RWPE2 (cell line): ENCODE measurements around the gene CDK5RAP3.

Source experiments
- ATAC-seq: fragments of 200-7000 bp; cut with Tn5 transposase; 3 replicates; pipeline ENCODE4 v1.9.1; 2021; ENCODE audit warnings: low read depth
- DNase-seq: peaks from one replicate; pipeline ENCODE4 v3.0.0-alpha.2; 2020; ENCODE audit warnings: low spot score
- H3K27ac ChIP-seq: fragments of 450-650 bp; 2 replicates; pipeline ENCODE4 v1.5.1; 2017; ENCODE audit warnings: mild to moderate bottlenecking; ENCODE audit not compliant: poor library complexity, severe bottlenecking
- H3K27me3 ChIP-seq: fragments of 250-450 bp; sonication (Bioruptor Pico); 2 replicates; pipeline ENCODE4 v1.5.1; 2021; ENCODE audit warnings: mild to moderate bottlenecking, moderate library complexity; ENCODE audit not compliant: insufficient read depth, poor library complexity, severe bottlenecking
- H3K36me3 ChIP-seq: fragments of 250-450 bp; sonication (Bioruptor Pico); 2 replicates; pipeline ENCODE4 v1.5.1; 2020; ENCODE audit warnings: low read depth, mild to moderate bottlenecking, moderate library complexity
- H3K4me1 ChIP-seq: fragments of 250-450 bp; sonication (Bioruptor Pico); 2 replicates; pipeline ENCODE4 v1.5.1; 2021; ENCODE audit warnings: mild to moderate bottlenecking, moderate library complexity; ENCODE audit not compliant: insufficient read depth, poor library complexity, severe bottlenecking
- H3K4me3 ChIP-seq: fragments of 250-450 bp; sonication (Bioruptor Pico); 2 replicates; pipeline ENCODE4 v1.5.1; 2021; ENCODE audit warnings: mild to moderate bottlenecking, moderate library complexity; ENCODE audit not compliant: severe bottlenecking
- H3K9me3 ChIP-seq: fragments of 250-450 bp; sonication (Bioruptor Pico); 2 replicates; pipeline ENCODE4 v1.5.1; 2021; ENCODE audit warnings: mild to moderate bottlenecking, moderate library complexity; ENCODE audit not compliant: severe bottlenecking
- TF ChIP-seq, protein P1 (sequence below): fragments of 450-650 bp; IDR thresholded peaks from one replicate; pipeline ENCODE4 v1.5.1; 2017; ENCODE audit warnings: mild to moderate bottlenecking, moderate library complexity; ENCODE audit not compliant: poor library complexity, severe bottlenecking

CDK5RAP3 gene

DNA sequence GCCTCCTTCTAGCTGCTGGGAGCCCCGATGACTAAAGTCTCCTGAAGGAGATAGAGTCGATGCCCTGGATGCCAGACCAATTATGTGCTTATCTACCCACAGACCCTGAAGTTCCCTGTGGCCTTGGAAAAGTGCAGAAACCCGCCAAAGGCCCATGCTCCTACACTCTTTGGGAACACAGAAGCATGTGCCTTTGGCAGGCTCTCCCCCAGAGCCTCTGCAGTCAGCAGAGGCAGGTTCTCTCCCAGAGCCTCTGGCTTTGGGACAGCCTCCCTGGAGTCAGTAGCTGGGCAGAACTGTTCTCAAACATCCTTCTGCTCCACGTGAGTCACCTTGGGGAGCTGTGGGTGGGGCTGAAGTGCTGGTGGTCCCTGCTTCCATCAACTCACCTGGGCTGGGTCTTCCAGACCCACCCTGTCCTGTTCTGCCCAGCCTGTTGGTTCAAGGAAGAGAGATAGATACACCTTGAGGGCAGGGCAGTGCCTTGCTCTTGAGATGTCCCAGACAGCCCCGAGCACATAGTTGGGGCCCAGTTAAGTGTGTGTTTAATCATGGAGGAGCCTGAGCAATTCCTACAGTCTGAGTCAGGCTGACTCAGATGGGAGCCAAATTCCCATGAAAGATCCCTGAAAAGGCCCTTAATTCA, 3.2 kb upstream of the CDK5RAP3 start:
- peak overlapping the region; percentile 87 for H3K27ac ChIP-seq
- peak; percentile 69 for ATAC-seq
- H3K36me3 ChIP-seq = peaks cover under 1% of the 10 kb centered on the region; the same call in 1 of the 2 replicates
- peaks cover 21% of the 10 kb centered on the region for H3K4me1 ChIP-seq
- no peaks in the 10 kb centered on the region for H3K27me3 ChIP-seq
- peak; percentile 80 for DNase-seq
- TF ChIP-seq, protein P1, sequence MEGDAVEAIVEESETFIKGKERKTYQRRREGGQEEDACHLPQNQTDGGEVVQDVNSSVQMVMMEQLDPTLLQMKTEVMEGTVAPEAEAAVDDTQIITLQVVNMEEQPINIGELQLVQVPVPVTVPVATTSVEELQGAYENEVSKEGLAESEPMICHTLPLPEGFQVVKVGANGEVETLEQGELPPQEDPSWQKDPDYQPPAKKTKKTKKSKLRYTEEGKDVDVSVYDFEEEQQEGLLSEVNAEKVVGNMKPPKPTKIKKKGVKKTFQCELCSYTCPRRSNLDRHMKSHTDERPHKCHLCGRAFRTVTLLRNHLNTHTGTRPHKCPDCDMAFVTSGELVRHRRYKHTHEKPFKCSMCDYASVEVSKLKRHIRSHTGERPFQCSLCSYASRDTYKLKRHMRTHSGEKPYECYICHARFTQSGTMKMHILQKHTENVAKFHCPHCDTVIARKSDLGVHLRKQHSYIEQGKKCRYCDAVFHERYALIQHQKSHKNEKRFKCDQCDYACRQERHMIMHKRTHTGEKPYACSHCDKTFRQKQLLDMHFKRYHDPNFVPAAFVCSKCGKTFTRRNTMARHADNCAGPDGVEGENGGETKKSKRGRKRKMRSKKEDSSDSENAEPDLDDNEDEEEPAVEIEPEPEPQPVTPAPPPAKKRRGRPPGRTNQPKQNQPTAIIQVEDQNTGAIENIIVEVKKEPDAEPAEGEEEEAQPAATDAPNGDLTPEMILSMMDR = no peak
- H3K4me3 ChIP-seq = no peak overlapping the region
- H3K9me3 ChIP-seq = no peaks in the 10 kb centered on the region

DNA sequence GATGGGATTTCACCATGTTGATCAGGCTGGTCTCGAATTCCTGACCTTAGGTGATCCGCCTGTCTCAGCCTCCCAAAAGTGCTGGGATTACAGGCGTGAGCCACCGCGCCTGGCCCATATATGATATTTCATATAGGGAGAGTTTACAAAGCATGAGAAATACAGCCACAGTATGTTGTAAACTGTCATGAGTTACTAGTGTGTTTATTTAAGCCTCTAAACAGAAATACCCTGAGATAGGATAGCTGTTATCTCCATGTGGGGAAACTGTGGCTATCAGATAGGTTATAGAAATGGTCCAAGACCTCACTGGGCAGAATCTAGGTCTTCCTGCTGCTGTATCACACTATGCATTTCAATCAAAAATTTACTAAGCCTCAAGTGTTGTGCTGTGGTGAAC, 2.1 kb upstream of the CDK5RAP3 start:
- Histone ChIP-seq H3K4me1 (peaks cover 21% of the 10 kb centered on the region), H3K27me3 (no peaks in the 10 kb centered on the region), H3K9me3 (no peaks in the 10 kb centered on the region), H3K4me3 (no peak overlapping the region), H3K27ac (peak overlapping the region; percentile 87), H3K36me3 (peaks cover 12% of the 10 kb centered on the region)
- DNase-seq (no peak), ATAC-seq (no peak)
- TF ChIP-seq, protein P1 = no peak

DNA sequence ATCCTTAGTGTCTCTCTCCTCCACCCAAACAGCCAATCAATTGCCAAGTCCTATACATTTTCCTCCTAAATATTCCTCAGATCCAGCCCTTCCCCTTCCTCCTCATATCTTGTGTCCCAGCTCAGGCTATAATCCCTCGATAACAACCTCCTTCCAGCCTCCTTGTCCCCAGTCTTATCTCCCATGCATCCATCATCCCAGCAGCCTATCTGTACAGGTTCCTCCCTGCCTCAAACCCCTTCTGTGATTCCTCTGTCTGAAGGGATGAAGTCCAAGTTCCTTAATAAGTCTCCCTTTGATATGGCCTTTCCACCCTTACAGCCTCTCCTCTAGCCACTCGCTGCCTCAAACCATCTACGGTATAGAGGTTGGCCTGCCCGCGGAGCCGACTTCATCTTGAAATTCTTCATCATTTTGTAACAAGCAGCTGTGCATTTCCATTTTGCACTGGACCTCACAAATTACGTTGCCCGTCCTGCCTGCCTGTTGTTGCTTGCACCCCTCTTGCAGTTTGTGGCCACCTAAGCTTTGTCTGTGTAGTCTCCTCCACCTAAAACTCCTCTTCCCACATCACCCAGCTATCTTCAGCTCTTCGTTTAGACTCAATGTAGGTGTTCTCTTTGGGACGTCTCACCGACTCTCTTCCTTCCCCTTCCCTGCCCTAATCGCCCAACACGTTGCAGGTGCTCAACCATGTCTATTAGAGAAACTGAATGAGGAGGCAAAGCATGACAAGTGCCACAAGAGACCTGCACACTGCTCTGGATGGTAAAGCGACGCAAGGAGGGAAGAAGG, 786 bp upstream of the CDK5RAP3 start:
- Histone ChIP-seq H3K4me3 (no peak overlapping the region), H3K27me3 (no peaks in the 10 kb centered on the region), H3K36me3 (peaks cover 22% of the 10 kb centered on the region), H3K4me1 (peaks cover 21% of the 10 kb centered on the region), H3K9me3 (no peaks in the 10 kb centered on the region), H3K27ac (peak overlapping the region; percentile 9)
- ATAC-seq (no peak), DNase-seq (no peak)
- TF ChIP-seq, protein P1 = no peak

DNA sequence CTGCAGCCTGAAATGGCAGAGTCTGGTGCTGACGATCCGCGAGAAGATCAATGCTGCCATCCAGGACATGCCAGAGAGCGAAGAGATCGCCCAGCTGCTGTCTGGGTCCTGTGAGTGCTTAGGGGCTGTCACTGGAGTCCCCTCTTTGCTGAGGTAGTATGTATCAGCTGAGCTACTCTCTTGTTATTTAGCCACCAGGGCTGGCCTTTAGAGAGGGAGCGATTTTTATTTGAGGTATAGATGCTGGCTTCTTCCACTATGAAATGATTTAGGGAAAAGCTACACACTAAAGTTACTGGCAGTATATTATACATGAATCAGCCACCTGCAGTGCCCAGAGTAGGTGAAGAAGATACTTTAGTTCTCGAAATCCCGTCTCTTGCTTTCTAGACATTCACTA, 2.6 kb downstream of the CDK5RAP3 start:
- TF ChIP-seq, protein P1 = no peak
- Histone ChIP-seq H3K27me3 (no peaks in the 10 kb centered on the region), H3K4me1 (peaks cover 8% of the 10 kb centered on the region), H3K27ac (no peak overlapping the region), H3K36me3 (peaks cover 56% of the 10 kb centered on the region), H3K9me3 (no peaks in the 10 kb centered on the region), H3K4me3 (no peak overlapping the region)
- ATAC-seq = no peak
- DNase-seq = no peak
